Daoy (cell line): ENCODE measurements around the gene ARL13A. TPM values are rescaled to one million over a fixed set of nuclear protein-coding genes. Genes with fewer than 3 reads are reported as not detected.
"Not testable (repeated sequence)": the region's sequence is repeated elsewhere in the genome, so short reads cannot be mapped to it uniquely, and the experiment has no call there.

Experiments
- DNase-seq: peaks from one replicate; pipeline ENCODE4 v3.0.0-alpha.2; 2015; ENCODE audit warnings: low read depth
- total RNA-seq: library from RNA; depleted of rRNA; stranded (reverse); fragments of >200 nt; shearing (Covaris generic); gene quantifications from 2 replicates; pipeline ENCODE4 v1.2.3, GENCODE V29; 2014; rRNA removed

ARL13A gene
- total RNA-seq, 1 experiment from 2014 or later, result not detected

DNA sequence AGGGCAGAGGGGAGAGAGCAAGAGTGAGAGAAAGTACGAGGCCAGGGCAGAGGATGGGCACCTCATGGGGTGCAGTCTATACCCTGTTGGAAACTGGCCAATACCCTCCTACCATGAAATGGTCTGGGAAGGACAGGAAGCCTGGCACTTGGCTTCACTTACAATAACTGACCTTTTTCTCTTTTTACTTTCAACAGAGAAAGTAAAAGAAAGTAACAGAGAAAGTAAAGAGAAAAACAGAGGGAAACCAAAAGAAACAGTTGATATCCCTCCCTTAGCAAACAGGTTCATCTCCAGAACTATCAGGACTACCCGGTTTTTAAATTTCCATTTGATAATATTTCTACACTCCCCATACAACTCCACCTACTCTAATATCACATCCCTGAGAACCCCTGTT lies 20.6 kb downstream of the ARL13A start:
- no peak for DNase-seq

DNA sequence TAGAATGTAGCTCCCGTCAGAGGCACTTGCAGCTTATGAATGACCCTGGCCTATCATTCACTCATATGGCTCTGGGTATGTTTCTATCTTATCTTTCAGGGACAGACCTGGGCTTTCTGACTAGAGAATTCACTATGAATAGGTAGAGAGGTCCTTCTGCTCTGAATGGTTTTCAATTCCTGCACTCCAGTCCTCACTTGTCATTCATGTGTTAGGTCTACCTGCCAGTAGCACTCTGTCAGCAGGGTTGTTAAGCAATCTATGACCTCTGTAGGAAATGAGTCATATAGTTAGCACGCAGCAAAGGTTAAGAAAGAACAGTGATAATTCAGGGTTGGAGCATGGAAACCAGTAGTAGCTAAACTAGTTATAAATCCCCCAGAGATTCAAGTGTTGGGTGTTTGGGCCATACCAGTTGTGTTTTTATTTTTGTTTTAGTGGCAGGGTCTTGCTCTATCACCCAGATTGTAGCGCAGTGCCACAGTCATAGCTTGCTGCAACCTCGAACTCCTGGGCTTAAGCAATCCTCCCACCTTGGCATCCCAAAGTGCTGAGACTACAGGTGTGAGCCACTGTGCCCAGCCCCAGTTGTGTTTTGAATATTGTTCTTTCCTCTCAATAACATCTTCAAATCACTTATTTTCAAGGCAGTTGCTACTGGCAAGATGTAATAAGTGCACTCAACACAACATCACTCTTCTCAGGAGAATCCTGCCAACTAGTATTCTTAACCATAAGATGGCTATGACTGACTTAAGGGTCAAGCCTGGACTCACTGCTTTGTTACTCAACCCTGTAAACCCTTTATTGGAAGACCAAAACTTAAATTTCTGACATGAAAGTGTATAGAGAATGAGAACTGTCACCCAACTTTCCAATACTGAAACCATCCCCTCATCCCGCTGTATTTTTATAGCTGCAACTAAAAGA lies 25.1 kb downstream of the ARL13A start:
- DNase-seq, result peak; percentile 33

DNA sequence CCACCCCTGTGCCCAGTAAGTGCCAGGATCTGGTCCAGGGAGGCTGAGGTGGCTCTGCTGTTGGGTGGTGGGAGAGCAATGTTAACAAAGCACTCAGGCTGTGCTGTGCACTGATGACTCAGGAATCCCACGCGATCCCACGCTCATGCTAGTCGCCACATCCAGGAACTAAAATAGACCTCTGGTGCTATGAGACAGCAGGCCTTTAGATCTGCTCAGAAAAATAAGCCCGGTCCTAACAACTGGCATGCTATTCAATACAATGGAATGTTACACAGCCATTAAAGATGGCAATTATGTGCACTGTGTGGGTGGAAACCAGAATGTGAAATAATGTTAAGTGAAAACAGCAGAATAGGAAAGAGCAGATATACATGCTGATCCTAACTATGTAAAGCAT lies 26.0 kb downstream of the ARL13A start:
- peak; percentile 66 for DNase-seq

DNA sequence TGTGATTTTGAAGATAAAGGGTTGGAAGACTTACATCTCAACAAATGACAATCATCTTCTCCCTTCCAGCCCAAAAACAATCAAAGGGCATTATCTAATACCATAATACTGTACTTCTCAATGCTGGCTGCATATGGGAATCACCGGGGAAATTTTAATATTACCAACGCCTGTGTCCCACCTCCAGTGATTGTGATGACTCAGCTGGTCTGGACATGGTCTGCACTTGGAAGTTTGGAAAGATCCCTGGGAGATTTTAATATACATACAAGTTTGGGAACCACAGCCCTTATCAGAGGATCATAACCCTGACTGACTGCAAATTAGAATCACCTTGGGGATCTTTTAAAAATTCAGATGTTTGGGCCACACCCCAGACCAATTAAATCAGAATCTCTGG lies 29.9 kb downstream of the ARL13A start:
- no peak for DNase-seq

DNA sequence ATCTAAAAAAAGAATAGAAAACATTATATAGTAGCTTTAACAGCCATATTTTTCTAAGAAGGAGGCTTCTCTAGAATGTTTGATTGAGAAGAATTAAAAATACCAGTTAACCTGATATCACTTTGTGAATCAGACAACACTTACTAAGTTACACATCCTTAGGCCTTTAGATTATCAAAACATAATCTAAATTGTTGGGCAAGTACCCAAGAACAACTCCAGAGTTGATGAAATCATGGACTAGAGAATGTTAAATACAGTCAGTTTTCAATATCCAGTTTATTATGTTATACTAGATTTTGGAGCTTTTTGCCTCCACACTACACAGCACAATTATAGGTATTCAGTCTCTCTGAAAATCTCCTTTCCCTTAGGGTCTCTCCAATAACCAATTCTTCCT lies 39.6 kb downstream of the ARL13A start:
- no peak for DNase-seq

DNA sequence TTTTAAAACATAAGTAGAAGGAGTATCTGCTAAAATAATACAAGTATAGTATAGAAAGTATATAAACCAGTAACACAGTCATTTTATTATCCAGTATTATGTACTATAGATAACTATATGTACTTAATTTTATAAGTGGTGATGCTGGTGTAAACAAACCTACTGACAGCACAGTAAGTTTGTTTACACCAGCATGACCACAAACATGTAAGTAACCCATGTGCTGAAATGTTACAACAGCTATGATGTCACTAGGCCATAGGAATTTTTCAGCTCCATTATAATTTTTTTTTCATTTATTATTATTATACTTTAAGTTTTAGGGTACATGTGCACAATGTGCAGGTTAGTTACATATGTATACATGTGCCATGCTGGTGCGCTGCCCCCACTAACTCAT lies 42.5 kb downstream of the ARL13A start:
- not testable (repeated sequence) for DNase-seq

DNA sequence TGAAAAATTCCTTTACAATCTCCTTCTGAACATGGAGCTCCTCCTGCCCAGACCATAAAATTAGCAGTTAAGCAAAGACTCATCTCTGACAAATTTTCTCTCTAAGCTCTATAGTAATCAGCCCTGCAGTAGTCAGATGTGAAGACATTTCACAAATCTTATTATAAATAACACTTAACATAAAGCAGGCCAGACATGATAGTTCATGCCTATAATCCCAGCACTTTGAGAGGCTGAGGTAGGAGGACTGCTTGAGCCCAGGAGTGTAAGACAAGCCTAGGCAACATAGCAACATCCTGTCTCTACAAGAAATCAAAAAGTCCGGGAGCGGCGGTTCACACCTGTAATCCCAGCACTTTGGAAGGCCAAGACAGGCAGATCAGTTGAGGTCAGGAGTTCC lies 52.5 kb downstream of the ARL13A start:
- no peak for DNase-seq

DNA sequence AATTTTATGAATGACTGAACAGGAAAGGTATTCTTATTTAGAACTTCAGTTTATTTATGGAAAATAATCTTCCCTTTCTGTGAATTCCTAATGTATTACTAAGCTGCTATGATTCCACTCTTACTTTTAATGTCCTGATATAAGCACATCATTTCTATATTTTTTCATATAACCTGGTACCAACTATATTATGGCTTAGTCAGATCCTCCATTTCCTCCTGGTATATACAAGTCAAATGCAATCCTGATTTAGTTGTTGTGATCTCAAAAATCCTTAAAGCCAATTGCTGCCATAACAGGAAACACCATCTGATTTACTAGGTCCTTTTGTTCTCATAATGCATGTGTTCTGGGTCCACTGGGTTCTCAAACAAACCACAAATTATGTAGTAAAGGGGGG lies 55.6 kb downstream of the ARL13A start:
- DNase-seq, result no peak

DNA sequence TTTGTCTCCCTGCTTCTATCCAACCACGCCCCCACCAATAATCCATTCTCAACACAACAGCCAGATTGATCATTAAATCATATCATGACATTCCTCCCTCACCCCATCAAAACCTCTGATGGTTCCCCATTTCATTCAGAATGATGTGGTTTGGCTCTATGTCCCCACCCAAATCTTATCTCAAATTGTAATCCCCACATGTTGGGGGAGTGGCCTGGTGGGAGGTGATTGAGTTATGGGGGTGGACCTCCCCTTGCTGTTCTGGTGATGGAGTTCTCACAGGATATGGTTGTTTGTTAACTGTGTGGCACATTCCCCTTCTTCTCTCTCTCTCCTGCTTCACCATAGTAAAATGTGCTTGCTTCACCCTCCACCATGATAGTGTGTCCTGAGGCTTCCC lies 59.1 kb downstream of the ARL13A start:
- no peak for DNase-seq

DNA sequence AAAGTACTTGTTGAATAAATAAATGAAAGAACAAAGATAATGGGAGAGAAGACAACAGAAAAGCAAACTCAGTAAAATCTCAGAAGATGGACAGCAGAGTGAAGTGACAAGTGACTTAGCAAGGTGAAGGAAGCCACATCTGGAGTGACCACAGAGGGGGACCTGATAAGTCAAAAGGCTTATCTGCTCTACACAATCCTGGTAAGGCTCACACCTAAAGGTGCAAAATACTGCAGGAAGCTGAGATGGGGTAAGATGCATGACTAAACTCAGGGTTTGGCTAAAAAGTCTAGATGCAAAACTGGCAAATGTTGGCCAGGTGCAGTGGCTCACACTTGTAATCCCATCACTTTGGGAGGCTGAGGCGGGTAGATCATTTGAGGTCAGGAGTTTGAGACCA lies 60.2 kb downstream of the ARL13A start:
- no peak for DNase-seq

DNA sequence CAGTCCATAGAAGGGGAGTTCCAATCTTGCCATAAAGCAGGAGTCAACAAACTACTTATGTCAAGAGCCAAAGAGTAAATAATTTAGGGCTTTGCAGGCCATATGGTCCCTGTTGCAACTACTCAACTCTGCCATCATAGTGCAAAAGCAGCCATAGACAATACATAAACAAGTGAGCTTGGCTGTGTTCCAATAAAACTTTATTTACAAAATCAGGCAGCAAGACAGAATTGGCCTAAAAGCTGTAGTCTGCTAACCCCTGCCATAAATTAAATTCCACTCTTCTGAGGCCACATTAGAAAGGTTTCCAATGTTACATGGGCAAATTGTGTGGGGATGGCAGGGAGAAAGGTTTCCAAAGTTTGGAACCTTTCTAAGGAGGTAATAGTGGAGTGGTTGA lies 67.7 kb downstream of the ARL13A start:
- no peak for DNase-seq

DNA sequence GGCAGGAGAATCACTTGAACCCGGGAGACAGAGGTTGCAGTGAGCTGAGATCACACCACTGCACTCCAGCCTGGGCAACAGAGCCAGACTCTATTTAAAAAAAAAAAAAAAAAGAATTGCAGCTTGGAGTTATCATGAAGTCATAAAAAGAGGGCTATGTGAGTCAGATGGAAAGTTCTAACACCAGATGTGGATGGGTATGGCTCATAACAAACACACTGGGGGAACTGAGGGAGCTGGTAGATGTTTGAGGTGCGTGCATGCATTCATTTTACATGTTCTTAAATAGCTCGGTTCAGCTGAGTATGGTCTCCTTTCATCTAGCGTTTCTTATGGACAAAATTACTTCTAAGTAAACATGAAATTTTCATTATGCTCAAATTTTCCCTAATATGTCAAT lies 70.7 kb downstream of the ARL13A start:
- DNase-seq, result no peak

Other genes with a start within 250 kb of the ARL13A start
- gene SYTL4, start 237.6 kb upstream of the ARL13A start, total RNA-seq, result 3.1 and 3.6 TPM in 2 replicates
- 55.1 and 60.3 TPM in 2 replicates for gene CSTF2, start 149.3 kb upstream of the ARL13A start, total RNA-seq
- not detected in 2 replicates for gene NOX1, start 95.3 kb upstream of the ARL13A start, total RNA-seq
- not detected in 2 replicates for gene XKRX, start 40.8 kb upstream of the ARL13A start, total RNA-seq
- 9.0 and 19.9 TPM in 2 replicates for gene TRMT2B, start 82.4 kb downstream of the ARL13A start, total RNA-seq
- 0.48 TPM in 1 of 2 replicates, not detected in the other for gene TMEM35A, start 109.2 kb downstream of the ARL13A start, total RNA-seq
- gene CENPI, start 128.5 kb downstream of the ARL13A start, total RNA-seq, result 33.7 and 43.6 TPM in 2 replicates